ENCODE results near the gene TMEM25.

DNA sequence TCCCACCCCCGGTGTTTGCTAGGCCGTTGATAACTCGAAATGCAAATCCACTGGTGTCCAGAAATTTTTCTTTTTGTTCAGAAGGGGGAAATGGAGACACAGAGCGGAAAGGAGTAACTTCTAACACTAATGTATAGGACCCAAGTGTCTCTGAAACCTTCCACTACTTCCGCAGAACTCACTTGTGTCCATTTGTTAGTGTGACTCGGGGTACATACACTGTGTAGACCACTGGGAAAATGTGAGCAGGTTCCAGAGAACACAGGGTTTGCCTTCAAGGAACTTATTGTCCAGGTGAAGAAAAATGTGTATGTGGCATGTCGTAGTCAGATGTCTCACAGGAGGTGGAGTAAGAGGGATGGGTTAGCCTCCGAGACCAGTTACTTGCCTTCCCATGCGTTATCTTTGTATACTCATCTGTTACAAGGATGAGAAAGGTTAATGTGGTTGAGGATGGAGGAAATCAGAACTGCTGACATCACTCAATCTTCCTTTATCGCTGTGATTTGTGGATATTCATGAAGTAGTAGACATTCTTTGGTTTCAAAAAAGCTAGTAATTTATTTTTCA lies 42.1 kb downstream of the TMEM25 start:
- TF ChIP-seq, protein P1, sequence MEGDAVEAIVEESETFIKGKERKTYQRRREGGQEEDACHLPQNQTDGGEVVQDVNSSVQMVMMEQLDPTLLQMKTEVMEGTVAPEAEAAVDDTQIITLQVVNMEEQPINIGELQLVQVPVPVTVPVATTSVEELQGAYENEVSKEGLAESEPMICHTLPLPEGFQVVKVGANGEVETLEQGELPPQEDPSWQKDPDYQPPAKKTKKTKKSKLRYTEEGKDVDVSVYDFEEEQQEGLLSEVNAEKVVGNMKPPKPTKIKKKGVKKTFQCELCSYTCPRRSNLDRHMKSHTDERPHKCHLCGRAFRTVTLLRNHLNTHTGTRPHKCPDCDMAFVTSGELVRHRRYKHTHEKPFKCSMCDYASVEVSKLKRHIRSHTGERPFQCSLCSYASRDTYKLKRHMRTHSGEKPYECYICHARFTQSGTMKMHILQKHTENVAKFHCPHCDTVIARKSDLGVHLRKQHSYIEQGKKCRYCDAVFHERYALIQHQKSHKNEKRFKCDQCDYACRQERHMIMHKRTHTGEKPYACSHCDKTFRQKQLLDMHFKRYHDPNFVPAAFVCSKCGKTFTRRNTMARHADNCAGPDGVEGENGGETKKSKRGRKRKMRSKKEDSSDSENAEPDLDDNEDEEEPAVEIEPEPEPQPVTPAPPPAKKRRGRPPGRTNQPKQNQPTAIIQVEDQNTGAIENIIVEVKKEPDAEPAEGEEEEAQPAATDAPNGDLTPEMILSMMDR (IDR thresholded peaks at IDR 0.05; ENCODE audit: extremely low read depth in 1 of 2, insufficient read depth in 1 of 2, low read depth in 1 of 2, low read length in 2 of 2): no peak
- TF ChIP-seq EZH2 (IDR thresholded peaks at IDR 0.05; ENCODE audit: borderline replicate concordance, low read depth, low read length, severe bottlenecking): no peak
- no peak for TF ChIP-seq MYC (IDR thresholded peaks at IDR 0.05; ENCODE audit: low read depth, low read length)
- TF ChIP-seq JUN (IDR thresholded peaks at IDR 0.05; ENCODE audit: borderline replicate concordance, insufficient read depth, insufficient read length, low read depth): no peak
- TF ChIP-seq POLR2AphosphoS5 (IDR thresholded peaks at IDR 0.05; ENCODE audit: insufficient read depth, low read depth, low read length): peak; percentile 20
- TF ChIP-seq POLR2A (IDR thresholded peaks at IDR 0.05; ENCODE audit: low read depth, low read length): no peak
- TF ChIP-seq, protein P2, sequence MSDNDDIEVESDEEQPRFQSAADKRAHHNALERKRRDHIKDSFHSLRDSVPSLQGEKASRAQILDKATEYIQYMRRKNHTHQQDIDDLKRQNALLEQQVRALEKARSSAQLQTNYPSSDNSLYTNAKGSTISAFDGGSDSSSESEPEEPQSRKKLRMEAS (IDR thresholded peaks at IDR 0.05; ENCODE audit: insufficient read depth, insufficient read length): no peak
- peak; percentile 67 for TF ChIP-seq GATA2 (IDR thresholded peaks at IDR 0.05; ENCODE audit: insufficient read depth, insufficient read length, low read depth, low read length)

Data from endothelial cell of umbilical vein (primary cell).